HG03103 (cell line): Measurements from ENCODE around the gene COPE.

Experiments used
- ATAC-seq: cut with Tn5 transposase; IDR thresholded peaks from one replicate; pipeline ENCODE4 v1.9.1; 2021; ENCODE audit warnings: low read depth; ENCODE audit not compliant: unreplicated experiment

The COPE gene

GRCh38 chr19:18869781-18870530, 49.2 kb downstream of the COPE start:
- no peak for ATAC-seq

DNA sequence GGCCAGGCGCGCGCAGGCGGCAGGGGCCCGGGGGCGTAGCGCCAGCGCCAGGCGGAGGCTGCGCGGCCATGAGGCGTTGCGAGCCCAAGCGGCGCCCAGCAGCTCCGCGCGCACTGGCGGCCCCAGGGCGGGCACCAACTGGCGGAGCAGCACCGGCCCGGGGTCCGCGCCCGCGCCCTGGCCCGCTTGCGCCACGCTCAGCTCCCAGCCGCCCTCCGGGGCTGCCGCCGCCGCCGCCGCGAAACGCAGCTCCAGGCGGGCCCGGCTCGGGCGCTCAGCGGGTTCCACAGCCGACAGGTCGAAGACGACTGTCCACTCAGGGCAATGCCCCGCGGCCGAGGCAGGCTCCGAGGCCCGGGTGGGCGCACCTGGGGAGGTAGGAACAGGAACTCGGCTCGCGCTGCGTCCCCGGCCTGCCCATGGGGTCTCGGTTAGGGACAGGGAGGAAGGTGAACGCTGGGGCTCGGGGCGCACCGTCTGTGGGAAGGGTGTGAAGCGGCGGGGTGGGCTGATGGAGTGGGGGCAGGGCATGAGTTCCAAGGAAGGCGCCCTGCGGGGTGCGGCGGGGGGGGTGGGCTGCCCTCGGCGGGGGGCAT, 50.1 kb downstream of the COPE start:
- no peak for ATAC-seq

- ATAC-seq = no peak
Measured at GRCh38 chr19:18868380-18869022, 50.7 kb downstream of the COPE start.

DNA sequence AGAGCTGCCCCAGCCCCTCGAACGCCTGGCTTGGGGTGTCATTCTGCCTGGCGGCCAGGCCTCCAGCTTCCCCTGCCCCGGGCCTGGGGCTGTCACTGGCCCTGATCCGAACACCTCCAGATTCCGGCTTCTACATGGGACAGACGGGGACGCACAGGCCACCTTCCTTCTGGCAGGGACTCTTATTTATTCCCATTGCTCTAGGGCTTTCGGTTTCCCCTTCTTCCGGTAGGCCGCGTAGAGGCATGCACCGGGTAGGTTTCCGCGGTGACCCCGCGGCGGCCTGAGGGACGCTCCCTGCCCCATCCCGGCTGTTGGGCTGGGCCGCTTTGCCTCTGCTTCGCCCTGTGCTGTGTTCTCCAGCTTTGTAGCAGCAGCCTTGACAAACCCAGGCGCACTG, 51.4 kb downstream of the COPE start:
- no peak for ATAC-seq

GRCh38 chr19:18867199-18867598, 52.0 kb downstream of the COPE start:
- ATAC-seq = no peak

DNA sequence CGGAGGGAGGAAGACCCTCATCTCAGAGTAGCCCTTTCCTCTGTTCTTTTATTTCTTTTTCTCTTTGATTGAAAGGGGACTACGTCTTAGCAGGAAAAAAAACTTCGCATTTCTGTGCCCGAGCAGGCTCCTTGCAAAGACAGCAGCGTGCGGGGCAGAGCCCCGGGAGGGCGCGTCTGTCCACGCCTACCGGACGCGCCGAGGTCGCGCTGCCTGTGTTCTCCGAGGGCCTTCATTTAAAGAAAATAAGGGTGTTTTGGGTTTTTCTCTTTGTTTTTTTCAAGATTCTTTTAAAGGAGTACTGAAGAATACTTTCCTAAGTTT, 52.4 kb downstream of the COPE start:
- no peak for ATAC-seq

GRCh38 chr19:18865973-18866799, 53.0 kb downstream of the COPE start:
- no peak for ATAC-seq

DNA sequence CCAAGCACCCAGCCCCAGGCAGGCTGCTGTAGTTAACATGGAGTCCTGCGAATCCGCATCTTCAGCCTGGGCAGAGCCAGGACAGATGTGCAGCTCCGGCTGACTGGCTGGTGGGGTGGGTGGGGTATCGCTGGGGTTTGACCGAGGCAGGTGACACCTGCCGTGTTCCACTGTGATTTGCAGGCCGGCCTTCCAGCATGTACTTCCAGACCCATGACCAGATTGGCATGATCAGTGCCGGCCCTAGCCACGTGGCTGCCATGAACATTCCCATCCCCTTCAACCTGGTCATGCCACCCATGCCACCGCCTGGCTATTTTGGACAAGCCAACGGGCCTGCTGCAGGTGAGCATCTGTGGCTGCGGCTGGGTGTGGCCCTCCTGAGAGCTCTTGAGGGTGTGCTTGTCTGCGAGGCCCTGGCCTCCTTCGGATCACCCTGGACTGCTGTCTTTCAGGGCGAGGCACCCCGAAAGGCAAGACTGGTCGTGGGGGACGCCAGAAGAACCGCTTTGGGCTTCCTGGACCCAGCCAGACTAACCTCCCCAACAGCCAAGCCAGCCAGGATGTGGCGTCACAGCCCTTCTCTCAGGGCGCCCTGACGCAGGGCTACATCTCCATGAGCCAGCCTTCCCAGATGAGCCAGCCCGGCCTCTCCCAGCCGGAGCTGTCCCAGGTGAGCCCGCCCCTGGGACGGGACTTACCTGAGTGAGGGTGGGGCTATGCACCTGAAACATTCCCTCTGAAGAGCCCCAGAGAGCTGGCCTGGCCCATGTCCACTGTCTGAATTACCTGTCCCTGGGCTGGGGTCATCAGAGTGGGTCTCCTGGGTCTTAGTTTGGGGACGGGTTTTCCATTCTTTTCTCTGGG, 53.8 kb downstream of the COPE start:
- no peak for ATAC-seq

- no peak for ATAC-seq
Measured at GRCh38 chr19:18863843-18864362, 55.3 kb downstream of the COPE start.

GRCh38 chr19:18862976-18863842, 56.0 kb downstream of the COPE start:
- ATAC-seq = no peak

DNA sequence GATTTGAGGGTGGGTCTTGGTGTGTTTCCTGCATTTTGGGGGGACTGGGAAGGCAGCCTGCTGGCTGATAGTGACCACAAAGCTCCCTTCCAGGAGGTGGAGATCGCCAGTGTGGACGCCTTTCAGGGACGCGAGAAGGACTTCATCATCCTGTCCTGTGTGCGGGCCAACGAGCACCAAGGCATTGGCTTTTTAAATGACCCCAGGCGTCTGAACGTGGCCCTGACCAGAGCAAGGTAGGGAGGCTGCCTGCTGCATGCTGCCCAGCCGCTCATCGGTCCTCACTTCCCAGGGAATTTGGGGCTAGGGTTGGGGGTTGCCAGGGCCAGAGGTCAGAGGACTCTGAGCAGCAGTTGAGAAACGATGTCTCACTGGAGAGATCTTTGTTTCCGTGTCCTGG, 57.3 kb downstream of the COPE start:
- no peak for ATAC-seq

- ATAC-seq = no peak
Measured at GRCh38 chr19:18861235-18861634, 58.0 kb downstream of the COPE start.

GRCh38 chr19:18860725-18861124, 58.5 kb downstream of the COPE start:
- ATAC-seq = no peak

DNA sequence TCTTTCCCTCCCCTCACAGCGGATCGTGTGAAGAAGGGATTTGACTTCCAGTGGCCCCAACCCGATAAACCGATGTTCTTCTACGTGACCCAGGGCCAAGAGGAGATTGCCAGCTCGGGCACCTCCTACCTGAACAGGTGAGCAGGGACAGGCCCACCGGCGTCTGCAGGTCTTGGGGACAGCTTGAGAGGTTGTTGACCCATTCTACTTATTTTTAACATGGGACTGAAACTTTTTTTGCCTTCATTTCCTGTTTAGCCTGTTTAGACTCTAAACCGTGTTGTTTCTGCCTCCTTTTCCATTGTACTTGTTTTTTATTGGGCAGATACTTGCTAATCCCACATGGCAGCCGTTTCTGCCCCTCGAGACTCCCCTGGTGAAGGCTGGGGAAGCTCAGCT, 58.9 kb downstream of the COPE start:
- ATAC-seq = no peak

DNA sequence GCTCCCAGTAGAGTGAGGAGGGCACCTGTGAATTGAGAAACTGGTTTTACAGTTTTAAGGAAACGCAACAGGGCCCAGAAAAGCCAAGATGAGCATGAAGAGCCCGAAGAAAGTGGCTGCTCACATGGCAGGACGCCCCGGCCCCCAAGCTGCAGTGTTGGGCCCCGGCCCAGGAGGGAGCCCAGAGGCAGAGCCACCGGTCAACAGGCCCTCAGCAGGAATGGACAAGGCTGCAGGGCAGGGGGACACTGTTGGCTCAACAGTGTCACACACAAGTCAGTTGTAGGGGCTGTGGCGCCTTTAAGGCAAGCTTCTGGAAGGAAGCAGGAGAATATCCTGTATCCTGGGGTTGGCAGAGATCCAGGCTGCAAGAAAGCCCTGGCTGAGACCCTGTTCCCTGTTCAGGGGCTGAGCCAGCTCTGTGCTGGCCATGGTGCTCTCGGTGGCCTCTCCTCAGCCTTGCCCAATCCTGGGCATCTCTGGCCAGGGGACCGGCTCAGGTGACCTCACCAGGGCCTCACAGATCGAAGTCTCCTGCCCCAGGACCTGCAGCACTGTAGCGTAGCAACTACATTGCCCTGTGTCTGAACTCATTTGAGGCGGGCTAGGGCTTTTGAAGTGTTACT, 59.4 kb downstream of the COPE start:
- ATAC-seq = no peak

DNA sequence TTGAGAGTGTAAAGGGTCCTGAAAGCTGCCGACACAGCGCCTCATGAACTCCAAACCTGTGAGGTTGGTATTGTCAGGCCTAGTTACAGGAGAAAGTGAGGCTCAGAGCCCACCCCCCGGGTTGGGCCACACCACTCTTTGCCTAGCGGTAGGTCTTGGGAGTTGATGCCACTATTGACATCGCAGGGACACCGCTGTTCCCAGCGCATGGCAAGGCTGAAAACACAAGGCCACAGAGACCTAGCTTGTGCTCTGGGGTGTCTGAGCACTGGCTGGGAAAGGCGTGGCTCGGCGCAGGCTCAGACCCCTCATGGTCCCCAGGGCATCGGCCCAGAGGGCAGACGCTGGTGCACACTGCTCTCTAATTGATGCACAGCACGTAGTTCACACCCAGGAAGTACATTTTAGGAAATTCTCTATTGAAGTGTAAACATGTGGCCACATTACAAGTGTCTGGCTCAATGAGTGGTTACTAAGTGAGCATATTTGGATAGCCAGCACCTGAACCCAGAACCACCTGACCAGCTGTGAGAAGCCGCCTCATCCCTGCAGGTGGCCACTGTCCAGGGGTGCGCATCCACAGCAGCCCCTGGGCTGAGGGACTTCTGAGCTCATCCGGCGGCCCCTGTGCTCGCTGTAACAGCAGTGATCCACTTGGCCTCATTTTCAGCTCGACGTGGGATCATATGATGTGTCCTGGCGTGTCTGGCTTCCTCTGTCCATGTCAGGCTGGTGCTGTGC, 60.1 kb downstream of the COPE start:
- no peak for ATAC-seq

- no peak for ATAC-seq
Measured at GRCh38 chr19:18857223-18857622, 62.0 kb downstream of the COPE start.
